ENCODE data around the gene BCL7A.

Gene BCL7A

DNA sequence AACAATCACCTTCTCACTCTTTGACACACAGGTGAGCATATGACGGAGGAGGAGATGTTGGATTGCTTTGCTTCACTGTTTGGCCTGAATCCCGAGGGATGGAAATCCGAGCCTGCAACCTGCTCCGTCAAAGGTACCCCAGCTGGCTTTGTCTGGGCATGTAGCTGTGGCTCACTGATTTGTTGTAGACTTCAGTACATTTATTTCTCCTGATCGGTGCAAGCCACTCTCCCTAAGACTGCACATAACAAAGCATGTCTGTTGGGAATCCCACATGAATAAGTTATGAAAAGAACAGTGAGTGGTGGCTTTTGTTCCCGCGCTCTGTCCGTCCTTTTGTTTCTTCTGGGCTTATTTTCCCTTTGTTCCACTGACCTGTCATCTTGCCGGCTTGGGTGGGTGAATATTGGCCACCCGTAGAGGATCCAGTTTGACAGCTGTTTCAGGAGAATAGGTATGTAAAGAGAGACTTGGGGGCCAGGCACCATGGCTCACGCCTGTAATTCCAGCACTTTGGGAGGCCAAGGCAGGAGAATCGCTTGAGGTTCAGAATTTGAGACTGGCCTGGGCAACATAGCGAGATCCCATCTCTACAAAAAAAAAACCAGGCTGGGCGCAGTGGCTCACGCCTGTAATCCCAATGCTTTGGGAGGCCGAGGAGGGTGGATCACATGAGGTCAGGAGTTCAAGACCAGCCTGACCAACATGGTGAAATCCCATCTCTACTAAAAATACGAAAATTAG is 20.0 kb upstream of the BCL7A start:
- Histone ChIP-seq H3K9me3 (ENCODE audit: low read length) (peaks cover 8% of the 10 kb centered on the region; the same call in 1 of the 2 replicates), H4K20me1 (ENCODE audit: insufficient read depth, low read length) (no peaks in the 10 kb centered on the region), H3K4me3 (ENCODE audit: low read depth, low read length, poor library complexity, severe bottlenecking) (no peak overlapping the region), H3K79me2 (ENCODE audit: insufficient read depth, low read length) (0 out of 2 replicates have a peak, but pooled peaks cover 4% of the 10 kb centered on the region), H3K27ac (ENCODE audit: low read depth, low read length, poor library complexity, severe bottlenecking) (peak overlapping the region; percentile 100), H3K27me3 (ENCODE audit: insufficient read depth, low read length) (no peaks in the 10 kb centered on the region), H3K9me2 (ENCODE audit: low read depth, low read length) (no peaks in the 10 kb centered on the region), H3K4me2 (ENCODE audit: low read length) (no peak overlapping the region), H2AFZ (ENCODE audit: low read length) (no peak overlapping the region), H3K9ac (ENCODE audit: low read length) (no peak overlapping the region), H3K4me1 (ENCODE audit: insufficient read depth, low read length, severe bottlenecking) (peaks cover 53% of the 10 kb centered on the region), H3F3A (ENCODE audit: insufficient read depth, low read length) (peaks cover 10% of the 10 kb centered on the region), H3K36me3 (ENCODE audit: insufficient read depth, low read length) (peaks cover 48% of the 10 kb centered on the region)
- TF ChIP-seq EZH2 (IDR thresholded peaks at IDR 0.05; ENCODE audit: borderline replicate concordance, low read length), result no peak
- TF ChIP-seq, protein P1, sequence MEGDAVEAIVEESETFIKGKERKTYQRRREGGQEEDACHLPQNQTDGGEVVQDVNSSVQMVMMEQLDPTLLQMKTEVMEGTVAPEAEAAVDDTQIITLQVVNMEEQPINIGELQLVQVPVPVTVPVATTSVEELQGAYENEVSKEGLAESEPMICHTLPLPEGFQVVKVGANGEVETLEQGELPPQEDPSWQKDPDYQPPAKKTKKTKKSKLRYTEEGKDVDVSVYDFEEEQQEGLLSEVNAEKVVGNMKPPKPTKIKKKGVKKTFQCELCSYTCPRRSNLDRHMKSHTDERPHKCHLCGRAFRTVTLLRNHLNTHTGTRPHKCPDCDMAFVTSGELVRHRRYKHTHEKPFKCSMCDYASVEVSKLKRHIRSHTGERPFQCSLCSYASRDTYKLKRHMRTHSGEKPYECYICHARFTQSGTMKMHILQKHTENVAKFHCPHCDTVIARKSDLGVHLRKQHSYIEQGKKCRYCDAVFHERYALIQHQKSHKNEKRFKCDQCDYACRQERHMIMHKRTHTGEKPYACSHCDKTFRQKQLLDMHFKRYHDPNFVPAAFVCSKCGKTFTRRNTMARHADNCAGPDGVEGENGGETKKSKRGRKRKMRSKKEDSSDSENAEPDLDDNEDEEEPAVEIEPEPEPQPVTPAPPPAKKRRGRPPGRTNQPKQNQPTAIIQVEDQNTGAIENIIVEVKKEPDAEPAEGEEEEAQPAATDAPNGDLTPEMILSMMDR (IDR thresholded peaks at IDR 0.05; ENCODE audit: low read length), result no peak

DNA sequence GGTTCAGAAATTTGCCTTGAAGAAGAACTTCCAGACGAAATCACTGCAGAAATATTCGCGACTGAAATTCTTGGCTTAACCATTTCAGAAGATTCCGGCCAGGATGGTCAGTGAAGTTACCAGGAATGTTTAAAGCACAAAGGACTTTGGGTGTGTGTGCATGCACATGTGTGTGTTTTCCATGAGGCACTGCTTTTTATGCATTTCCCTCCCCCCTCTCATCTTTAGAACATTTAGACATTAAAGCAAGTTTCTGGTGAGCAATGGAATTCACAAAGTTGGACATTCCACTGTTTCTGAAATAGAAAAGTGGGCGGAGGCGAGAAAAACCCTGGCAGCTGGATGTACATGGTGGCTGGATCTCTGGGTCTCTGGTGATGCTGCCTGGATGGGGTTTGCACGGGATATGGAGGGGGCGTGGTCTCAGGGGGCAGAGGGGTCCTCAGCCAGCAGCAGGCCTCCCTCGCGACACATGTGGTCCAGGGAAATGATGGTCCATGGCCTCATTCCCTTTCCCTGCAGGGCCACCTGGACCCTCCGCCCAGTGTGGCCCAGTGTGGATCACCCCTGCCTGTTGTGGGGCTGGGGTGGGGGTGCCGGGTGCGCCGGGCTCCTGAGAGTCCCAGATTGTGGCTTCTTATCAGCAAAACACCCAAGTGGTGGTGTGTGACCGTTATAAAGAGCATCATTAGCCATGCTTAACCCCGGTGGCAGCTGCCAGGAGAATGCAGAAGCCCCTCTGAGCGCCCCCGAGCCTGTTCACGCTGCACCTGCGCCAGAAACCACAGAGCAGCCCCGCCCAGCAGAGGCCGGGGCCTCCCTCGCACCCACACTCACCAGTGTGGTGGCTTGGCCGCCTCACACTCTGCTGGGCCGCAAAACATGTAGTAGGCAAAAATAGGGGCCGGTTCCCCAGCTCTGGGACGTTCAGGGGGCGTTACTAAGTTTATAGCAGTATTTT is 17.8 kb upstream of the BCL7A start:
- Histone ChIP-seq H3F3A (ENCODE audit: insufficient read depth, low read length) (peaks cover 15% of the 10 kb centered on the region), H2AFZ (ENCODE audit: low read length) (no peak overlapping the region), H3K9me2 (ENCODE audit: low read depth, low read length) (no peaks in the 10 kb centered on the region), H3K36me3 (ENCODE audit: insufficient read depth, low read length) (peaks cover 48% of the 10 kb centered on the region), H3K9ac (ENCODE audit: low read length) (peak overlapping the region; percentile 92), H3K79me2 (ENCODE audit: insufficient read depth, low read length) (0 out of 2 replicates have a peak, but pooled peaks cover 4% of the 10 kb centered on the region), H3K9me3 (ENCODE audit: low read length) (peaks cover 8% of the 10 kb centered on the region; the same call in 1 of the 2 replicates), H3K27ac (ENCODE audit: low read depth, low read length, poor library complexity, severe bottlenecking) (peak overlapping the region; percentile 100), H3K4me1 (ENCODE audit: insufficient read depth, low read length, severe bottlenecking) (peaks cover 67% of the 10 kb centered on the region), H4K20me1 (ENCODE audit: insufficient read depth, low read length) (no peaks in the 10 kb centered on the region), H3K27me3 (ENCODE audit: insufficient read depth, low read length) (no peaks in the 10 kb centered on the region), H3K4me3 (ENCODE audit: low read depth, low read length, poor library complexity, severe bottlenecking) (peak overlapping the region; percentile 64), H3K4me2 (ENCODE audit: low read length) (peak overlapping the region; percentile 91)
- TF ChIP-seq EZH2 (IDR thresholded peaks at IDR 0.05; ENCODE audit: borderline replicate concordance, low read length), result no peak
- TF ChIP-seq, protein P1 (IDR thresholded peaks at IDR 0.05; ENCODE audit: low read length), result no peak

DNA sequence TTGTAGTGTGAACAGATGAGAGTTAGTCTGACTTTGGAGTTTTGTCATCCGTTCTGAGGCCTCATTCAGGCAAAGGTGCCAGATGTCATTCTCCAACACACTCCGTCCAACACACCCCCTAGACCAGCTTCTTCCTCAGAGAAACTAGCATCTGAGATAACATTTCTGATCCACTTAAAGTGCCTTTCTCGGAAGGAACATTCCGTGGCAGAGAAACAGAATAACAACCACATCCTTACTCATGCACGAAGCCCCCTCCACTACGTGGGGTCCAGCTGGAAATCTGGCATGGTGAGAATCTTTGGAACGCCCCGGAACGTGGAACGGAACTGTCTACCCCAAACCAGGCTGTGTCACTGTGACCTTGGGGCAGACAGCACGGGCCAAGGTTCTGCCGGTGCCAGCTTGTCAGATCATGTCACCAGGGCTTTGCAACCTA is 17.0 kb upstream of the BCL7A start:
- Histone ChIP-seq H3K4me3 (ENCODE audit: low read depth, low read length, poor library complexity, severe bottlenecking) (peak overlapping the region; percentile 64), H4K20me1 (ENCODE audit: insufficient read depth, low read length) (no peaks in the 10 kb centered on the region), H3F3A (ENCODE audit: insufficient read depth, low read length) (peaks cover 15% of the 10 kb centered on the region), H3K9me2 (ENCODE audit: low read depth, low read length) (no peaks in the 10 kb centered on the region), H3K27me3 (ENCODE audit: insufficient read depth, low read length) (no peaks in the 10 kb centered on the region), H3K79me2 (ENCODE audit: insufficient read depth, low read length) (0 out of 2 replicates have a peak, but pooled peaks cover 4% of the 10 kb centered on the region), H3K9me3 (ENCODE audit: low read length) (peaks cover 3% of the 10 kb centered on the region; the same call in 1 of the 2 replicates), H2AFZ (ENCODE audit: low read length) (no peak overlapping the region), H3K27ac (ENCODE audit: low read depth, low read length, poor library complexity, severe bottlenecking) (peak overlapping the region; percentile 100), H3K36me3 (ENCODE audit: insufficient read depth, low read length) (peaks cover 41% of the 10 kb centered on the region), H3K4me2 (ENCODE audit: low read length) (peak overlapping the region; percentile 91), H3K4me1 (ENCODE audit: insufficient read depth, low read length, severe bottlenecking) (peaks cover 74% of the 10 kb centered on the region), H3K9ac (ENCODE audit: low read length) (peak overlapping the region; percentile 92)
- no peak for TF ChIP-seq EZH2 (IDR thresholded peaks at IDR 0.05; ENCODE audit: borderline replicate concordance, low read length)
- TF ChIP-seq, protein P1 (IDR thresholded peaks at IDR 0.05; ENCODE audit: low read length), result no peak

Data from OCI-LY1 (cell line).